GM10266 (cell line): ENCODE results near the gene TMEM87B.

Experiments
- DNase-seq: peaks from one replicate; pipeline ENCODE4 v3.0.0; 2012; ENCODE audit errors: extremely low spot score
- TF ChIP-seq, protein P1 (sequence below): IDR thresholded peaks from 2 replicates; pipeline ENCODE4 v1.5.1; 2012; ENCODE audit warnings: mild to moderate bottlenecking, low read depth; ENCODE audit not compliant: control insufficient read depth, insufficient read depth; ENCODE audit errors: missing control alignments

TMEM87B gene

DNA sequence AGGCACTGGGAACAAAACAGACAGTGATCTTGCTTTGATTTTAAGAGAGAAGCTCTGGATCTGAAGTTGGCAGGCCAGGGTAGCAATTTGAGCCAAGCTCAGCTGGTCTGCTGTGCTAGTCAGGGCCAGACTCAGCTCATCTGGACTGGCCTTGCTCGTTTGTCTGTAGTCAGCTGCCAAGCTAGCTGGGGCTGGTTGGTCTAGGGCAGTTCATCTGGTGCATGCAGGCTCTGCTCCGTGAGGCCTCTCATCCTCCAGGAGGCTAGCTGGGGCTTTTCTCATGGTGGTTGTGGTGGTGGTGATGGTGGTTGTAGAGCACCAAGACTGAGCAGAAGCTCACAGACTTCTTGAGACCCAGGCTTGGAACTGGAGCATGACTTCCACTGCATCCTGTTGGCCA lies 93.4 kb downstream of the TMEM87B start:
- peak; percentile 7 for DNase-seq
- TF ChIP-seq, protein P1, sequence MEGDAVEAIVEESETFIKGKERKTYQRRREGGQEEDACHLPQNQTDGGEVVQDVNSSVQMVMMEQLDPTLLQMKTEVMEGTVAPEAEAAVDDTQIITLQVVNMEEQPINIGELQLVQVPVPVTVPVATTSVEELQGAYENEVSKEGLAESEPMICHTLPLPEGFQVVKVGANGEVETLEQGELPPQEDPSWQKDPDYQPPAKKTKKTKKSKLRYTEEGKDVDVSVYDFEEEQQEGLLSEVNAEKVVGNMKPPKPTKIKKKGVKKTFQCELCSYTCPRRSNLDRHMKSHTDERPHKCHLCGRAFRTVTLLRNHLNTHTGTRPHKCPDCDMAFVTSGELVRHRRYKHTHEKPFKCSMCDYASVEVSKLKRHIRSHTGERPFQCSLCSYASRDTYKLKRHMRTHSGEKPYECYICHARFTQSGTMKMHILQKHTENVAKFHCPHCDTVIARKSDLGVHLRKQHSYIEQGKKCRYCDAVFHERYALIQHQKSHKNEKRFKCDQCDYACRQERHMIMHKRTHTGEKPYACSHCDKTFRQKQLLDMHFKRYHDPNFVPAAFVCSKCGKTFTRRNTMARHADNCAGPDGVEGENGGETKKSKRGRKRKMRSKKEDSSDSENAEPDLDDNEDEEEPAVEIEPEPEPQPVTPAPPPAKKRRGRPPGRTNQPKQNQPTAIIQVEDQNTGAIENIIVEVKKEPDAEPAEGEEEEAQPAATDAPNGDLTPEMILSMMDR: no peak

DNA sequence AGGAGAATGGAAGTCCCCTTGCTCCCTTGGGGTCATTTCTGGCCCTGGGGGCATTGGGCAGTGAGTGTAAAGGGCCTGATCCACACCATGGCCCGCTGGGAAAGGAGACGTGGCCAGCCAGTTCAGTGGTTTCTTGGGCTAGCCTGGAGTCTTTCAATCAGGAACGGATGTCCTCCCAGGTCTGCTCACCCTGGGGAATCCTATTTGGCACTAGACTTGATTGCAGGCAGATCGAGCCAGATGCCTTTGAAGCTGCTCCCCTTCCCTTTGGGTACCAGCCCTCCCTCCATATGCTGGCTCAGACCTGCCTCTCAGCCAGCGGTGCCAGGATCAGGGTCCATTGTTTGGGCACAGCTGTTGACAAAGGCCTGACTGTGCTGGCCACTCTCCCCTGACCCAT lies 94.1 kb downstream of the TMEM87B start:
- DNase-seq: no peak
- TF ChIP-seq, protein P1: no peak

DNA sequence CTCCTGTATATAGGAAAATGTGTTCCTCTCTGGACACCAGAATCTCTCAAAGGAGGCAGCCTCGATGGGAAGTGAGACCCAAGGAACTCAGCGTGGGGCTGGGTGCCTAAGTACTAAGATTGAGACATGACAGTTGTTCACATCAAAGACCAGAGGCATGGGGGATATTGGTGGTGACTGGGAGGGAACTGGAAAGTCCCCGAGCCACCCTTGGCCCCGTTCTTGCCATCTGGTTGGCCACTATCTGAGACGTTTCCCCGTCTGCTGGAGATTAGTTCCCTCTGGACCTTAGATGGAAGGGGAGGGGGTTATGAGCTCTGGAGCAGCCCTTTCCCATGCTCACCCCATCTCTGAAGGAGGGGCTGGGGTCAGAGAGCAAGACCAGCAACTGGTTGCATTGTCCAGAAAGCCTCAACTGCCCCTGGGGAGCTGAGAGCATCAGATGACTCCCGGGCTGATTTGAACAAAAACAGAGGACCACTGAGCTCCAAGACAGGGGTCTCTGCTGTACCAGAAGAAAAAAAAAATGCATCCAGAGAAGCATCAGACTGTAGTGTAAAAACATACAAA lies 94.9 kb downstream of the TMEM87B start:
- TF ChIP-seq, protein P1: no peak
- no peak for DNase-seq

DNA sequence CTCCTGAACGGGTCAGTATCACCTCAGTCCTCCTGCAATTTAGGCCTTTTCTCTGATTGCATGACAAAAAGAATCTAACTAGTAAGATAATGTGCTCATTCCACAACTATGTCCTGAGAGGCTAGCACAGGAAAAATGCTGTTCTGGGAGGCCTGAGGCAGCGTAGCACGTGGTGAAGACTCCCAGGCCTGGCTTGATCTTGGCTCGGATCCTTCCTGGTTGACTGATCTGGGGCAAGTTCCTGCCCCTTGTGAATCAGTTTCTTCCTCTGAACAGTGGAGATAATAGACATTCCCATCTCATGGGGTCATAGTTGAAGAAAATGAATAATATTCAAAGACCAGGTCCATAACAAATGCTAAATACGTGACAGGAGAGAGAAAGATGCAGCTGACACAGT lies 95.4 kb downstream of the TMEM87B start:
- DNase-seq: no peak
- TF ChIP-seq, protein P1: no peak

DNA sequence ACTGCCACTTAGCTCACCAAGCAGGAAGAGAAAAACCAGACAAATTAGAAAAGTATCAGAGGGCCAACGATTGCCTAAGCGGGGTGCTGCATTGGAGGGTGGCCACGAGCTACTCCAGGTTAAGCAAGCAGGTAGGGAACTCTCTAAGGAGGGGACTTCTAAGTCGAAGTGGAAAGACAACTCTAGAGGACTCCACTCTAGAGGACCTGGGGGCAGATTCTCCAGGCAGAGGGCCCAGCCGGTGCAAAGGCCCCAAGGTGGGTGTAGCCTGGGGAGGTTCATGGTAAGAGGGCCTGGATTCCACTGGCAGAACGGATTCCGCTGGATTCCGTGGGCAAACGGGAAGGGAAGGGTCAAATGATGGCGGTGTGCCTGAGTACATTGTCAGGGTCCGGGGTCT lies 95.8 kb downstream of the TMEM87B start:
- DNase-seq: no peak
- TF ChIP-seq, protein P1: no peak

DNA sequence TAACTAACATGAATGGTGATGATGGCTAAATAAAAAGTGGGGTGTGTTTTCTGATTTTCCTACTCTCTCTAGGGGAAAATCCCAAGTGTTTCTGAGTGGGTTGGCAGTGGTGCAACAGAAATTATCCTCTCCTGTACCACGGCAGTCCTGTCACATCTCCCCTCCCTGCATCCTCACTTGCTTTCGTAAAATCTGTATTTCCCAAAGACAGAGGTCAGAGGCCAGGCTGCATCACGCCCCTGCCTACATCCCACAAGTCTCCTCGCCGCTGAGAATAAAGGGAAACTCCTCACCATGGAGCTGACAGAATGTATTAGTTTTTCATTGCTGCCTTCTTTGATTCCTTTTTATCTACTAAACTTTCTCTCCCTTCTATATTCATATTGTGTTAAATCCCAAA lies 96.2 kb downstream of the TMEM87B start:
- TF ChIP-seq, protein P1: no peak
- no peak for DNase-seq

DNA sequence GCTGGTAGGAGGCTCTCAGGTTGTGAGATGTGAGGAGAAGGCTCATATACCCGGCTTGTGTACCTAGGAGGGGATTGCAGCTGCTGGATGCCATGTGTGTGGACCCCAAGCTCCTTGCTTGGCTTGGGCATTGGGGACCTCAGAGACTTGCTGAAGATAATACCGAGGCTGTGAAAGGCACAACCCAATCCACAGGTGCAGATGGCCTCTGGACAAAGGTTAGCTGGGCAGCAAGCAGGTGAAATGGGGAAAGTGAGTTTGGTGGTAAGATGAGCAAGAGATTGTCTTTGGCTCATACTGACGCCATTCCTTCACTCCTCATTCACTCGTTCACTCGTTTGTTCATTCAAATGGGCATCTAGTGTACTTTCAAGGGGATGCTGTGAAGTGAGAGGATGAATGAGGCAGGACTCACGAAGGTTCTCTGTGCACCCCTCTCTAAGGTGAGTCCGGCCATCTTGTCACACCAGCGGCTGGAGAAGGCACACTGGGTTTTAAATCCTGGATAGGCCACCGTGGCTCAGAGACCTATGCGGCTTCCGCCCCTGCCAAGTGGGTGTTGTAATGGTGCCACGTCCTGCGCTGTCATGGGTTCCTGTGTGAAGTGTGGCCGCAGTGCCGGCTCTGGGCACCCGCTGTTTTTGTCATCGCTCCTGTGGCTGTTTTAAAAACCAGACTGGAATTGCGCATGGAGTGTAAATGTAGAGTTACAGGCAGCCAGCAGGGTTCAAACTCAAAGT lies 96.8 kb downstream of the TMEM87B start:
- DNase-seq: no peak
- TF ChIP-seq, protein P1: no peak
